Inflammatory macrophage (primary cell): Measurements from ENCODE around the gene HSPG2.

Experiments used
- DNase-seq, 2 donors: peaks; one replicate each; pipeline ENCODE4 v3.0.0-alpha.2; 2020 to 2022

The HSPG2 gene

GRCh38 chr1:21898326-21899200 lies 38.5 kb downstream of the HSPG2 start:
- DNase-seq, result no peak

GRCh38 chr1:21897844-21898243 lies 39.3 kb downstream of the HSPG2 start:
- DNase-seq, result no peak

- DNase-seq, result no peak
These were observed 40.2 kb downstream of the HSPG2 start for GRCh38 chr1:21896652-21897532.

GRCh38 chr1:21896026-21896425 lies 41.1 kb downstream of the HSPG2 start:
- DNase-seq, result no peak

- DNase-seq, result no peak
These were observed 42.9 kb downstream of the HSPG2 start for GRCh38 chr1:21894034-21894881.

- no peak for DNase-seq
These were observed 43.9 kb downstream of the HSPG2 start for GRCh38 chr1:21893046-21893805.

GRCh38 chr1:21891621-21892479 lies 45.3 kb downstream of the HSPG2 start:
- no peak for DNase-seq

- DNase-seq, result no peak
These were observed 46.0 kb downstream of the HSPG2 start for GRCh38 chr1:21891081-21891480.

- no peak for DNase-seq
These were observed 48.6 kb downstream of the HSPG2 start for GRCh38 chr1:21888500-21888899.

- no peak for DNase-seq
These were observed 49.3 kb downstream of the HSPG2 start for GRCh38 chr1:21887796-21888195.

GRCh38 chr1:21887216-21887736 lies 49.8 kb downstream of the HSPG2 start:
- no peak for DNase-seq

GRCh38 chr1:21886486-21887215 lies 50.5 kb downstream of the HSPG2 start:
- no peak for DNase-seq

- DNase-seq, result no peak
These were observed 51.7 kb downstream of the HSPG2 start for GRCh38 chr1:21885236-21886037.

- DNase-seq, result no peak
These were observed 52.5 kb downstream of the HSPG2 start for GRCh38 chr1:21884456-21885235.

GRCh38 chr1:21882721-21883415 lies 54.2 kb downstream of the HSPG2 start:
- no peak for DNase-seq

- no peak for DNase-seq
These were observed 55.9 kb downstream of the HSPG2 start for GRCh38 chr1:21881250-21881649.

- DNase-seq, result no peak
These were observed 56.5 kb downstream of the HSPG2 start for GRCh38 chr1:21880619-21880970.
